GM12891 (cell line): ENCODE results near the gene P2RY1.
"Not testable (repeated sequence)": the region's sequence is repeated elsewhere in the genome, so short reads cannot be mapped to it uniquely, and the experiment has no call there.

ENCODE experiments used
- DNase-seq: peaks from one replicate; pipeline ENCODE4 v3.0.0; 2011; ENCODE audit warnings: low spot score; ENCODE audit not compliant: insufficient read length
- FAIRE-seq: peaks from 2 replicates; lab custom pipeline; 2011; peaks lifted over from hg19 to GRCh38; lab: Jason Lieb, UNC
- PAX5 ChIP-seq: IDR thresholded peaks from 2 replicates; pipeline ENCODE4 v1.6.1; 2011; ENCODE audit warnings: low read length, moderate library complexity, mild to moderate bottlenecking; ENCODE audit not compliant: insufficient read depth, severe bottlenecking
- POLR2A ChIP-seq: IDR thresholded peaks from 2 replicates; pipeline ENCODE4 v1.6.1; 2011; ENCODE audit warnings: low read depth, low read length, control low read depth
- POLR2AphosphoS5 ChIP-seq: IDR thresholded peaks from 2 replicates; pipeline ENCODE4 v1.6.1; 2011; ENCODE audit warnings: low read depth, low read length, control low read depth
- POU2F2 ChIP-seq: IDR thresholded peaks from 2 replicates; pipeline ENCODE4 v1.6.1; 2011; ENCODE audit warnings: low read depth, mild to moderate bottlenecking, control low read depth, low read length, moderate library complexity
- SPI1 ChIP-seq: IDR thresholded peaks from 2 replicates; pipeline ENCODE4 v1.6.1; 2011; ENCODE audit warnings: low read depth, low read length, control low read depth
- TAF1 ChIP-seq: IDR thresholded peaks from 2 replicates; pipeline ENCODE4 v1.6.1; 2011; ENCODE audit warnings: low read depth, low read length, control low read depth

The P2RY1 gene

DNA sequence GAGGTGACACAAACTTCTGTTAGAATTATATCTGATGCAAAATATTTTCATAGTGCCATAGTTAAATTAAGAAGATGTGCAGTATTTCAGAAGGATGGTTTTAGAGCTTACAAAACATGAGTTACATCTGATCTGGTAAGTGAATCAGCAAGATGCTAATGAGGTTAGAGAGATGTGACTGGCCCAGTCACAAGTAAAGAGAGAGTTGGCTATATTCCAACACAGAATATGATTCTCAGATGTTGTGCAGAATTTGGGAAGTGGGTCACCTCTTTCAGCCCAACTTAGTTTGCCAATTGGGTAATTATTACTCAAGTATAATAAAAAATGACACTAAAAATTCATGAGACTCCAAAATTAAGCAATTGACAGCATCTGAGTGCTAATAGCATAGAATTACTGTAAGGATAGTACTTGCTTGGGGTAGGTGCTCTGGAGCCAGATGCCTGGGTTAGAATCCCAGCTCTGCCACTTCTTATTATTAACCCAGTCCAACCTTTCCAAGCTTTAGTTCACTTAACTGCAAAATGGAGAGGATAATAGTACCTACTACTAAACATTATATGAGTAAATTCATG lies 30.8 kb downstream of the P2RY1 start:
- DNase-seq (no peak), FAIRE-seq (no peak)
- no peak for TF ChIP-seq POLR2A
- TF ChIP-seq SPI1, result no peak
- no peak for TF ChIP-seq PAX5
- no peak for TF ChIP-seq POLR2AphosphoS5
- no peak for TF ChIP-seq TAF1
- no peak for TF ChIP-seq POU2F2

DNA sequence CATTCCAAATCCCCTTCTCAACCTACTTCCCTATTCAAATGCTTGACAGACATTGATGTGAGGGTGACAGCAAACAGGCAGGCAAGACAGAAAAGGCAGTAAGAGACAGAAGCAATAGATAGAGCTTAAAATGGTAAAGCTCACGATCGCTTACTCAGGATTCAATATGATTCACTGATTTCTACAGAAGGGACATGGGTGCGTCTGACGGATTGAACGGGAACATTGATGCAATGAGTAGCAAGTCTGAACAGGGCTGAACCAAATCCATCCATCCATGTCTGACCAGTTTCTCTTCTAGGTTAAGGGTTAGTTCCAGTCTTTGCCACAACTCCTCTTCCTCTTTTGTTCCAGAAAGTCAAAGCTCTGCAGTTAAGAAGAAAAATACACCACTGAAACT lies 35.1 kb downstream of the P2RY1 start:
- TF ChIP-seq SPI1 (peak; percentile 59; the same call in 1 of the 2 replicates), POLR2A (no peak), POU2F2 (no peak)
- DNase-seq (no peak), FAIRE-seq (peak; percentile 31)

GRCh38 chr3:152873314-152873713 lies 38.4 kb downstream of the P2RY1 start:
- DNase-seq, FAIRE-seq: not testable (repeated sequence)

GRCh38 chr3:152874896-152875749 lies 40.2 kb downstream of the P2RY1 start:
- DNase-seq (no peak), FAIRE-seq (no peak)
- no peak for TF ChIP-seq POU2F2
- TF ChIP-seq TAF1, result no peak
- TF ChIP-seq POLR2A, result no peak
- no peak for TF ChIP-seq POLR2AphosphoS5
- no peak for TF ChIP-seq PAX5
- TF ChIP-seq SPI1, result no peak

DNA sequence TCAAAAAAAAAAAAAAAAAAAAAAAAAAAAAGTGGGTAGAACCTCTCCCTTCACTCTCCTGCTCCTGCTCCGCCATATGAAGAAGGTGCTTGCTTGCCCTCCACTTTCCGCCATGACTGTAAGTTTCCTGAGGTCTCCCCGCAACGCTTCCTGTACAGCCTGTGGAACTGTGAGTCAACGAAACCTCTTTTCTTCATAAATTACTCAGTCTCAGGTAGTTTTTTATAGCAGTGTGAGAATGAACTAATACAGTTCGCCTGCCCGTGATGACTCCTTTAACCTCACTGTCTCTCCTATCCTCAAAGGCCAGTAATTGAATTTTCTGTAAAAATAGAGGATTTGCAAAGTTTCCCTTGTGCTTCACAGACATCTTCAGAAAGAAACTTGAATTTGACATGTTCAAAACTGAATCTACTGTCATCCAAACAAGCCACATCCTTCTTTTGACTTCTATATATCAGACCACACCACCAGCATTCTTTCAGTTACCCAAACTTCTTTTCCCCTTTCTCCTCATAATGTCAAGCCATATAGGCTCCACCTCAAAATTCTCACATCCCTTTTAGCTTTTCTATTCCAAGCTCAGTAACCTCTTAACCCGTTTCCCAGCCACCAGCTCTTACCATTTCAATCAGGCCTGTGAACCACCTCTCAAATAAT lies 44.3 kb downstream of the P2RY1 start:
- TF ChIP-seq SPI1 (0 out of 2 replicates have a peak, but pooled peaks have one; percentile 10), POLR2AphosphoS5 (no peak), POLR2A (no peak), PAX5 (no peak), TAF1 (no peak)
- no peak for DNase-seq
- FAIRE-seq, result no peak

- DNase-seq, result no peak
- TF ChIP-seq POLR2AphosphoS5 (no peak), POLR2A (no peak), TAF1 (no peak), POU2F2 (no peak), PAX5 (no peak), SPI1 (no peak)
- no peak for FAIRE-seq
Measured at GRCh38 chr3:152879790-152880174, 44.9 kb downstream of the P2RY1 start.

- TF ChIP-seq TAF1, result no peak
- no peak for TF ChIP-seq PAX5
- TF ChIP-seq POLR2AphosphoS5, result no peak
- no peak for TF ChIP-seq SPI1
- no peak for TF ChIP-seq POU2F2
- TF ChIP-seq POLR2A, result no peak
- no peak for FAIRE-seq
- no peak for DNase-seq
Measured at GRCh38 chr3:152885076-152885475, 50.1 kb downstream of the P2RY1 start.
